NOMO-1 treated with DMSO at 0.1 percent for 48 hours (cell line): Measurements from ENCODE around the gene FAM168B.

Experiments used
- DNase-seq: peaks from one replicate; lab custom pipeline; 2025; ENCODE audit not compliant: unreplicated experiment; lab: John Stamatoyannopoulos, UW

FAM168B gene

DNA sequence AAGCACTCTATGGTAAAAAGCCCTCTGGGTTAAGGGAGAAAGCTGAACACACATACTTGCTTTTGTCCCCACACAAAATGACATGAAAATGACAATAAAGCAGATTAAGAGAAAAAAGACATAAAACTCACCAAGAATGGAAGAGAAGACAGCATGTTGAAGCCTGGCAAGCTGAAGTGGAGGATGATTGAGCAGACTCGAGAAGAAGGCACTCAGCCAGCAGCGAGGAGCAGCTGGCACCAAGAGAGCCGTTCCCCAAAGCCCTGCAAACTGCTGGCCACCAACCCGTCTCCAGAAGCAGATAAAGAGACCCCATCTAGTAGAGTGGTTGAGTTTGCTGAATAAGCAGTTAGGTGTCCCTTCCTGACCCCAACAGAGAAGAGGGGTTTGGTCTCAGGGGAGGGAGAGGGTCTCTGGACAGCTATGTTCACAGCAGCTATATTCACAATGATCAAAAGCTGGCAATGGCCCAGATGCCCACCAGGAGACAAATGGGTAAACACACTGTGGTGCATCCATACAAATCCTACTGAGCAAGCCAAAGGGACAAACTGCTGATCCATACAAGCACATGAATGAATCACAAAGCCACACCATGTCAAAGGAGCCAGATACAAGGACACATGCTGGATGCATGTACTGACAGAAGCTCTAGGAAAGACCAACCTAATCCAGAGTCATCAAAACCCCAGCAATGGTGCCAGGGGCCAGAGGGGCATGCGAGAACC, 36.9 kb downstream of the FAM168B start:
- DNase-seq = no peak

DNA sequence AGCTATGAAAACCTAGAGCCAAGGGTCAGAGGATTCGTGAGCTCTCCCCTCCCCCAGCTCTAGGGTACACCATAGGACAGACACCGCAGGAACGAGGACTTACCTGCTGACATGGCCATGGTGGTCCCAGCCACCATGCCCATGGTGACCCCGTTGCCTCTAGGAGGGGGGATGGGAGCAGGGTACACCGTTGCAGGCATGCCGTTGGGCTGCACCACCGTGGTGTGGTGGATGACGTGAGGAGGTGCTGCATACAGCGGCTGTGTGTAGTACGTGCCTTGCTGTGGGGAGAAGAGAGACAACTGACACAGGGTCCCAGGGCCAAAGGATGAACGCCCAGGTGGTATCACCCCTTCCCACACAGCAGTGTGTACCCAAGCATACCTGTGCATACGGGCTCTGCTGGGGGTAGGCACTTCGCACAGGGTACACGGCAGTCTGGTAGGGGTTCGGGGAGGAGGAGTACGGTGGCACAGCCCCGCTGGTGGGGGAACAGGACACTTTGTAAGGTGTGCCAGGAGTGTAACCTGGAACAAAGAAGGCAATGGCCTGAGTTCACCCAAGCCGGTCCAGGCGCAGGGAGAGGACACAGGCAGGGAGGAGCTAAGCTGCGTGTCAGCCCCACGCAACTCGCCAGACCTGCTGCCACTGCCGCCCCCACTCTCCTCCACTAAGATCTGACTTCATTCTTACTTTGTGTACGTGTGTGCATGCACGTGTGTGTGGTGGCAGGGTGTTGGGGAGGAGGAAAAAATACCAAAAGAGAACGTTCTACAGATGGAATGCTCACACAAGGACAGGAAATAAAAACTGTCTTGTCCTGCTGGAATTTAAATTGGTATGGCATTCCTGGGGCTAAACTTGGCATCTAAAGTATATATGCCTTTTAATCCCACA, 37.8 kb downstream of the FAM168B start:
- DNase-seq = no peak

DNA sequence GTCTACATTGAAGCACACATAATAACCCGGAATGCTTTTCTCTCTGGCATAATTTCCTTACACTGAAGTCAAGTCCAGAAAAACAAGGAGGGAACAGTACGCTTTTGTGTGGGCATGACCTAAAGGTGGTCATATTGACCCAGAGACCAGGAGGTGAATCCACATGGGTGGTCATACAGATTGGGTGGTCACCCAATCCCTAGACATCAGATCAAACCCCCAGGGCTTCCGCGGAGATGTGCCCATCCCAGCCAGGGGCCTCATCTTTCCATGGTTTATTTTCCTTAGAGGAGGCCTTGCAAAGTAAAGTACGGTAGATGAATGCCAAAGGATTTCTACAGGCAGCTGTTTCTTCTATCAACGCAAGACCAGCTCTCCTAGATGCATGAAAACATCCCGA, 38.8 kb downstream of the FAM168B start:
- DNase-seq = no peak

DNA sequence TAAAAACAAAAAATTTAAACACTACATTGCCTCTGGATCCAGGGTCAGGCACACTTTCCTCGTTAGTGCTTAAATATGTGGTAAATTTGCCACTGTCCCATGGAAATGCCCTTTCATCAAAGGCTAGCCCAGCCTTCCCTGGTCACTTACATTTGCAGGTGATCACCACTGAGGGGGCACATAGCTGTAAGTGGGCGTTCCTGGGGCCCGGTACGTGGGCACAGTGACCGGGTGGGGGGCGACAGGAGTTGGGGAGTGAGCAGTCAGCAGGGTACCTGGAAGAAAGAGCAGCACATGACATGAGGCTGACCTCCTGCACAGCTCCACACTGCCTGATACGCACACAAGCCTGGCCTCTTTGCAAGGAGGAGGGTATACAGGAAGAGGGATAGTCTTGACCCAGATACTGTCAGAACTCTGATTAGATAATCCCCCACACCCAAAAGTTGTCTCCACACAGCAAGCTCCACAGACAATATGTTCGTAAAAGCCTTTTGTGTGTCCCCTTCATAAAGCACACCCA, 40.5 kb downstream of the FAM168B start:
- DNase-seq = no peak

DNA sequence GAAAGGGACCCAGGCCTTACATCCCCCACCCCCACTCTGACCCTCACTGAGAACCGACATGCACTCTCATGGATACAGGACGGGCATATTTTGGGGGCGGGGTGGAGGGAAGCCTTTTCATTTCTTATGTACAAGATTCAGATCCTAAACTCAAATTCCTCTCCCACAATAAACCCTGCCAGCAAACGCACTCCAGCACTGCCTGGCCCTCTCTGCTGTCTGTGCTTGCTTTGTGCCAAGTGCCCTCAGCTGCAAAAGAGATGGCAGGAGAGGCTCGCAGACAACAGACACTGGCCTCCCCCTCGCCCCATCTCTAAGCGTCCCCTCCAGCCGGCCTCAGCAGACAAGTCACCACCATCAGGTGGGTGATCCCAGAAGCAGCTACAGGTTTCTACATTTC, 42.4 kb downstream of the FAM168B start:
- no peak for DNase-seq

DNA sequence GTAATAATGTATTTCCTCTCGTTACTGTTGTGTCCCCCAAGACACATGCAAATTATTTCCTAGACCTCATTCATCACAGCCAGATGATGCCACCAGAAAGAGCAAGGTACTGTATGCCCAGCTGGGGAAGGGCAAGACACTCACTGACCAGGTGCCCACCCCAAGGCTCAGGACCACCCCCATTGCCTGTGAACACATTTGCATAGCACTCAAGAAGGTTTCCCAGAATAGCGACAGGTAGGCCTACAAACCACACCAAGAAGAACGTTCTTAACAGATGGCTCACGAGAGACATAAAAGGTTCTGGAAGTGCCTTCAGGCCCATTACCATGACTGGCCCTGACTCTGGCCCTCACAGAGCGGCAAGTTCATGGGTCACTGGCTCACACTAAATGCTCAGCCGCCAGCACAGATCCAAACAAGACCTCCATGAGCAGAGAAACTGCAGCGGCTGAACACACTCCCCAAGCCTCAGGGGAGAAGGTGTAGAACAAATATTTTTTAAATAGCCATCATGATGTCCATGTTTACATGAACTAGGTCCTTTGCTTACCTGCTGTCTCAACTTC, 44.0 kb downstream of the FAM168B start:
- no peak for DNase-seq

DNA sequence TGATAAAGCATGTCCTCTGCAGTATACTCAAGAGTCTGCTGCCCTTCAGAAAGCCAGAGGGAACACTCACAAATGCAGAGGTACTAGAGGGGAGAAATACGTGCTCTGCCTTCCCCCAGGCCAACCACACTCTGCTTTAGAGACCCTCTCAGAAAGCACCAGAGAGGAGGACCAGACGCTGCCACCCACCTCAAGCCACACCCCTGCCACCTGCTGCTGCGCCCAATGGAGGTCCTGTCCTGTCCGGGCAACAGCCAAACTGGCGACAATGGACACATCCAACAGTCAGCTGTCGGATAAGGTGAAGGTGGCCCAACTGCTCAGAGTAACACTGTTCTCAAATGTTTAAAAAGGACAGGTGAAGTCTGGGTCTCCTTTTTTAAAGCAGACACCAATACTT, 44.6 kb downstream of the FAM168B start:
- no peak for DNase-seq

DNA sequence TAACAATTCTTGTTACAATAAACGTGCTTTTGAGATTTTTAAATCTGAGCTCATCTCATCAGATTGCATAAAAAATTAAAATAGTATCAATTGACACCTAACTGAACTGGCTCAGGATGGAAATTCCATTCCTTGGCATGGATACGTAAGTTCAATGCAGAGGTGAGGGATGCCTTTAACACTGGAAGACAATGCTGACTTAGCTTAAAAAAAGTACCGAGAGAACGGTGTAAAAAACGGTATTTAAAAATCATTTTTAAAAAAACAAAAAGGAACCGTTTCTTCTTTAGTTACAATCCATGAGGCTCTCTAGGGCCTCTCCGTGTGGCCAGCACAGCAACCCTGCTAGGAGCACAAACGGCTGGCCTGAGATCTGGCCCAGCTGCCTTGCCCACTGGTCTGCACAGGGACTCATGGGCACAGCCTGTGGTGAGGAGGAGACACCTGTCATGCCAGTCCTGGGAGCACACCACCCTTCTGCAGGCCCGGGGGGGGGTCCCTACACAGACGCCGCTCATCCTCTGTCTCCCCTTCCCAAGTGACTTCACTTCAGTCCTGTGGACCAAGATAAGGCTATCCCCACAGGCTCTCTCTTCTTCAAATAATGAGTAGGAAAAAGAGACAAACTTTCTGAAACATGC, 45.2 kb downstream of the FAM168B start:
- DNase-seq = no peak

DNA sequence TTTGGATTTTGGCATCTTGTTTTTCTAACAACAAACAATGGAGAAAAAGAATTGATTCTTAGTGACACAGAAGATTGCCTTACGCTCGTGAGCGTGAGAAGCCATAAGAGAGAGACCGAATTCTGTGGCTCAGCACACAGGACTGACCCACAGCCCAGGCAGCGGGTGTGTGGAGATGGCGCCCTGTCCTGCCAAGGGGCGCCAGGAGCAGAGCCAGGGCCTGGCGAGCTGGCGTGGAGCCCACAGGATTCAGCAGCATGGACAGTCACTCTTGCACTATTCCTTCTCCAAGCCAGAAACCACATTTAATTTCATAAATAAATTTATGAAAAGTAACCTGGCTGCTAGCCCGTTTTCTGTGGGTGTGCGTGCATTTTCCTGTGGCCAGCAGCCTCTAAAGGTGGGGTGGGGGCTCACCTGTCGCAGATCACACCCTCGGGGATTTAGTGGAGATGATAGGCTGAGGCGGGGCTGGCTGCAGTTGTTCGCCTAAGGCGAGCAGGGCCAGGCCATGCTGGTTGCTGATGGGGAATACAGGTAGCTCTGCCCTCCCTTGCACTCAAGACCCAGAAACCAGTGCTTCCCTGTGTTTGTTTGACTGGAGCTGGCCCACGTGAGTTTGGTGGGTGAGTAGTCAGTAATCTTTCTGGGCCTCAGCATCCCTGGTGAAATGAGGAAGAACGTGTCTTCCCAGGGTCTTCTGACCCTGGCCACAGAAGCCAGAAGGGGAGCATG, 46.2 kb downstream of the FAM168B start:
- no peak for DNase-seq

DNA sequence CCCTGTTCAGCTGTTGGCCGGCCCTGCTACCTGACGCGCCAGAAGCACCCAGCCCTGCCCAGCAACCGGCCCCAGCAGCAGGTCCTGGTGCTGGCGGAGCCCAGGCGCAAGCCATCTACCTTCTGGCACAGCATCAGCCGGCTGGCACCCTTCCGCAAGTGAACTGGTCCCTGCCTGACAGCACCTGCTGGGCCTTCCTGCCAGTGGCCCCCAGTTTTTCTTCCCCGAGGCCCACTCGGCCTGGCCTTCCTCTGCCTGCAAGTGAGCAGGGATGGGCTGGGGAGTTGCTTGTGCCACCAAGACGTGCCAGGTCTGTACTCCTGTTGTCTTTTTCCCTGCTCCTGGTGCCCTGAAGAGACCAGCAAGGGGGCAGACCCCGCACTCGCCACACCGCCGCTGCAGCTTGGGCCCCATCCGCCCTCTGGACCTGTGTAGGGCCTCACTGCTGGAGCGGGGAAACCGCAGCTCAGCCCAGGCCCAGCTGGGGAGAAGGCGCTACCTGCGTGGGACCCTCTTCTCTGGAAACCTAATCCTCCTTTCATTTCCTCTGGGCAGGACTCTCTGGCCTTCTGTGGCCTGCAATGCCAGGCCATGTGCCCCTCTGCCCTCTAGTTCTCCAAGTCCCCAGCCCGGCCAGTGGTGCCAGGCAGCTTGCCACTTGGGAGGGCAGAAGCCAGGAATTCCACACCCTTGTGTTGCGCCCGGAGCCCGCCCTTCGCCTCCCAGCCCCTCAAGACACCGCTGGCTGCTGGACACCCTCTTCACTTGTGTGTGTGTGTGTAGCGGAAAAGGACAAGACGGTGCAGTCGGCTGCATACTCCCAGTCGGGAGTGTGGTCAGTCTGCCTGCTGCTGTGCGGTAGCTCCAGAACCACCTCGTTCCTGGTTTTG, 47.0 kb downstream of the FAM168B start:
- DNase-seq = no peak

DNA sequence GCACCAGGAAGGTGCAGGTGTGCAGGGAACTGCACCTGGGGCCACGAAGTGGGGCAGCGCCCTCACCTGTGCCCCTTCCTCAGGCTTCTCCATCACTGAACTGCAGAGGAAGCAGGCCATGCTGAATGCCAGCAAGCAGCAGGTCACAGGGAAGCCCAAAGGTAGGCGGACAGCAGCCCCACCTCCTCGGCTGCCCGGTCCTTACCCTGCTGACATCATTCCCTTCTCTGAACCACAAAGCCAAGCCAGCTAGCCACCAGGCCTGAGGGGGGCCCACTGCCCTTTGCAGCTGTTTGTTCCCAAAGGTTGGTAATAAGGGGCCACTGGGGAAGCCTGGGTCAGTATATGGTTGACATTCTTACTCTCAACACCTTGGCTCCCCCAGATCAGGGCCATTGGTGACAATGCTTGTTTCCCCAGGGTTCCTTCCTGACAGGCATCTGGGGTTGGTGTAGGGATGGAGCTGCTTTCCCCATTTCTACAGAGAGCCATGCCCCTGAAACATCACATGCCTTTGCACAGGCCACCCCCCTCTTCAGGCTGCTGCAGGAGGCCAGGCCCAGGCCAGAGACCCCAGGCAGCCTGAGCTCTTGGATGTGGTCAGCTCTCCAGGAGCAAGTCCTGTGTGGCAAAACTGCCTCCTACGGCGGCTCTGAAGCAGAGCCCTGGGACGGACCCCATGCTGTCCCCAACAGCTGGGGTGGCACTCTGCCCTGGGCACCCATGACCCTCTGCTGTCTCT, 47.8 kb downstream of the FAM168B start:
- no peak for DNase-seq

DNA sequence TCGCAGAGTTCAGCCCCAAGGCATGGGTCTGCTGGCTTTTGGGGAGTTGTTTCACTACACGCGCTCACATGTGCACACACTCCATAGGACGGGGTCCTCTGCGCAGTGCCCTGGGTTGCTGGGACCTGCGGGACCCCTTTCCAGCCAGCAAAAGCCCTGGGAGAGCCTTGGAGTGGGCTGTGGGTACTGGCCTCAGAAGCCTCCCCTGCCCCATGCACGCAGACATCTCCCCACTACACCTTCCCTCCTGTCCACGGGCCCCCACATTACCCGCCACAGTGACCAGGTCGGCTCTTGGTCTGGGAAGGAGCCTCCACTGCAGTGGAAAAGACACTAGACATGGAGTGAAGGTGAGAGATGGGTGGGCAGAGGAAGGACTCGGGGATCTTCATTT, 48.5 kb downstream of the FAM168B start:
- DNase-seq = no peak

DNA sequence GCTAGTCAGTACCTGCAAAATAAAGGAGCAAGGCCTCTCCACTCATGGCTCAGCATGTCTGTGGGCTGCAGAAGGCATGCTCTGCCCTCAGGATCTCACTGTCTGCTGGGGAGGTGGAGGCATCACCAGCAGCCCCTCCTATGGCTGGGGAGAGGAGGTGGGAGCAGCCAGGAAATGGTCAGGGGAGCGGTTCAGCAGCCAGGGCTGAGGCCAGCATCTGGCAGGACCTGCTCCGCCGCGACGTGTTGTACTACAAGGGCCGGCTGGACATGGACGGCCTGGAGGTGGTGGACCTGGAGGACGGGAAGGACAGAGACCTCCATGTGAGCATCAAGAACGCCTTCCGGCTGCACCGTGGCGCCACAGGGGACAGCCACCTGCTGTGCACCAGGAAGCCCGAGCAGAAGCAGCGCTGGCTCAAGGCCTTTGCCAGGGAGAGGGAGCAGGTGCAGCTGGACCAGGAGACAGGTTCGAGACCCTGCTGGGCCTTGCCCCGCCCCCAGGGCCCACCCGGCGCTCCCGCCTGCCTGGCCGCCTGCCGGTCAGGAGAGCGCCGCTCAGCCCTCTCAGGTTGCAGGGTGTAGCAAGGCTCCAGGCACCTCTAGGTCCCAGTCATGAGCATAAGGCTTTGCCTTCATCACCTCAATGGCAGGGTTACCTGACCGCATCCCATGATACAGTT, 49.0 kb downstream of the FAM168B start:
- no peak for DNase-seq

DNA sequence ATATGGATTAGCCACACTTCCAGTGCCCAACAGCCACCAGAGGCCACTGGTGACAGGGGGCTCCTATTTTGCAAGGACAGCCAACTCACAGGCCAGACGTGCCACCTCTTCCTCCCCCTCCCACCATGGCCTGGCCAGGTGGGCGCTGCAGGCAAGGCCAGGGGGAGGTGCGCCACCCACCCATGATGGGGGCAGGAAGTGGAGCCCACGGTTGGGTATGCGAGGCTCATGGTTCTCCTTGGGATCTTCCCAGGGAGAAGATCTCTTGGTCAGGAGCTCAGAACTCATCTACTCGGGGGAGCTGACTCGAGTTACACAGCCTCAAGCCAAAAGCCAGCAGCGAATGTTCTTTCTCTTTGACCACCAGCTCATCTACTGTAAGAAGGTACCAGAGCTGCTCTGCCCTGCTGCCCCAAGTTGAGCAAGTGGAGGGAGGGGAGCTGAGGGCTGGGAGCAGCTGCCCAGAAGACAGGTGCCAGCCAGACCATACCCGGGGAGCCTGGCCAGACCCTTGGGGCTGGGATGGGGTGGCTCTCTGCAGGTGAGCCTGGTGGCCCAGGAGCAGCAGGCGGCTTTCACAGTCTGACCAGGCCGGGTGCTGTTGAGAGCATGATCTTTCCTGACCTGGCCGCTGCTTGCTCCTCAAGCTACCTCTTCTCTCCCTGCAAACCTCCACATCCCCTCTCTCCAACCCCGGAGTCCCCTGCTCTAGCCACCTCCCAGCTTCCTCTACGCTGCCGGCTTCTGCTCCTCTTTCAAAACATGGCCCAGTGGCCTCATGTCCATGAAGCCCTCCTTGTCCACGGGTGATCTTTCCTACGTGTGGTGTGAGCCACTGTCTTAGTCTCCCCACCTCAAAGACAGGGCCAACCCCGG, 49.8 kb downstream of the FAM168B start:
- DNase-seq = no peak

DNA sequence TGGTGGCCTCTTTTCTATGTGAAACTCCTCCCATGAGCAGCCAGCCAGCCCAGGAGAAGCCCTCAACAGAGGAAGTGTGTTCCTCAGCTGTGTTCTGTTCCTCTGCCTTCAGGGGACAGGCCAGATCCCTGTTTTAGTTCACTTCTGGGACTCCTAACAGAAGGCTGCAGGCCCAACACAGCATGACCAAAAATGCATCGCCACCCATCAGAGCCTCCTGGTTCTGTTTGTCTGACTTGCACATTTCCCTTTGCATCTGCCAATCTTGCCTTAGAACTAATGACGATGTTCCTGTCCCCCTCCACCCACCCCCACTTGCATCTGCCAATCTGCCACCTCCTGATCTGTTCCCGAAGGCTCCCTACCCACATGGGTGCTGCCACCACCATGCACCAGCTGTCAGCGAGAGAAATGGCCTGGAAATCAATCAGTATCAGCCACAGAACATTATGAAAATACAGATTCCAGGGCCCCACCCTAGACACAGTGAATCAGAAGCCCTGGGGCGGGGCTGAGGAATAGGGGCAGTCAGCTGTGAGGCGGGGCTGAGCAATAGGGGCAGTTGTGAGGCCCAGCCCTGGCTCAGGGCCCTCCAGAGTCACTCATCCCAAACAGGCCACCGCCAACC, 51.0 kb downstream of the FAM168B start:
- DNase-seq = no peak

DNA sequence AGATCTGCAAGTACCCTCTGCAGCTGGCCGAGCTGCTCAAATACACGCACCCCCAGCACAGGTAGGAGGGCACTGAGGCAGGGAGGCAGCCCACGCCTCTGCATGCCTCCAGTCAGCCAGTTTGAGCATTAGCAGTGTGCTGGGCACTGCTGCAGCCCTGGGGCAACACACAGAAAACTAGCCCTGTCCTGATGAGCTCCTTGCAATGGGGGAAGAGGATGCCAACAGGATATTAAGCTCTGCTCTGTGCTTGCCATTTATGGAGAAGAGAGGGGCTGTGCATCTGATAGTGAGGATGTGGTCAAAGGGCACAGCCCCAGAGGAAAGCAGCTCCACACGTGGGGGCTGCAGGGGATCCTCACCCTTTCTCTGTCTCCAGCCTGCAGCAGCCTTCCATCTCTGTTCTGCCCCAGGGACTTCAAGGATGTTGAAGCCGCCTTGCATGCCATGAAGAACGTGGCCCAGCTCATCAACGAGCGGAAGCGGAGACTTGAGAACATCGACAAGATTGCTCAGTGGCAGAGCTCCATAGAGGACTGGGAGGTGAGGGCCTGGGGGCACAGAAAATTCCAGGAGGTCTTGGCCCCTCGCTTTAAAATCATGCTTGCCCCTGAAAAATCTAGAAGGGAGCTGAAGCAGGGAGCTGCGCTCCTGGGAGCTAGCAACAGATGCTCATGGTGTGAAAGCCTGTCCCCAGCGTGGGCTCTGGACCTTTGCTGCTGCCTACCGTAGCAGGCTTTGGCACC, 51.7 kb downstream of the FAM168B start:
- no peak for DNase-seq
